ENCODE data around the gene CCDC181.
A peak's percentile ranks its signal among the peaks of the same experiment; 100 is the strongest.
"Not testable (repeated sequence)": the region's sequence is repeated elsewhere in the genome, so short reads cannot be mapped to it uniquely, and the experiment has no call there.

CCDC181 gene

DNA sequence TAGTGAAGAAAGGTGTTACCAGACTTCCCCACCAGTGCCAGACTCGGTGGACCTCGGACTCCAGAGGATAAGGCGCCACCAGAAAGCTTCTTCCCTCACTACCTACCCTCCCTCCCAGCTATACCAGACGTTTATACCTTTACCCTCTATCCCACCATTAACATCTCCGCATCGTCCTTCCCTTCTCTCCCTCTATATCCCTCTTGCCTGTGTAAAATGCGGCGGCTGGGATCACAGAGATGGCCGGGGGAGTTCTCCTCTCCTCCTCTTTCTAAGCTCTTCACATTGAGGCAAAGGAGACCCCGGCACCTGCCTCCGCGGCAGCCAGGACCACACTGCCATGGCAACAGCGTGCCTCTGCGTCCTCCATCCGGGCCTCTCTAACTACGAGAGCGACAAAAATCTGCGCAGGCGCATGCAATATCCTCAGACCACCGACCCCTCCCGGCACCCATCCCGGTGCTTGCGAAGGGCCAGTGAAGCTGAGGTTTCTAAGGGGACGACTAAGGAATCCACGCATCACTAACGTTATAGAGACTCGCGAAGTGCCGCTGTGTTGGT, at the start of gene CCDC181:
Gene CCDC181 (minus strand): TSS at position 394 of the 561 bp plus-strand sequence. CDS start 2,547 bp downstream, outside the sequence.
- peak; percentile 7 for DNase-seq

GRCh38 chr1:169475806-169476387, 48.6 kb upstream of the CCDC181 start:
- no peak for DNase-seq

- DNase-seq, result no peak
Measured at GRCh38 chr1:169474302-169474995, 47.2 kb upstream of the CCDC181 start.

GRCh38 chr1:169473347-169473746, 46.1 kb upstream of the CCDC181 start:
- DNase-seq, result no peak

DNA sequence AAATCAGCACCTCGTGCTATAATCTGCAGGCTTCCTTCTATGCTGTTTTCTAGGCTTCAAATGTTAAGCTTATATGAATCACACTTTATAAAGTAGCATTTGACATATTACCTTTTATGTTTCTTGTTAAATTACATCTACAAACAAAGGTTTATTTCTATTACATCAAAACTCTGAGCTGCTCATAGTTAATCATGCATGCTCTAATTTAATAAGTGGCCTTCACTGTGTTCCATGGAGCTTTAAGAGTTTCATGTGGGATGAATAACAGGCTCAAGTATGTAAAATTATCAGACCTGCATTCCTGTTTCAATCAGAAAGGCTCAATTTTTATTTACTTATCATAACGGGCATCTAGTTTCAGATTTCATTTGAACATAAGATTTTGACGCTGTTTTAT, 45.5 kb upstream of the CCDC181 start:
- DNase-seq, result no peak

- DNase-seq, result no peak
Measured at GRCh38 chr1:169468982-169469381, 41.7 kb upstream of the CCDC181 start.

- DNase-seq, result peak; percentile 58
Measured at GRCh38 chr1:169466259-169467230, 39.3 kb upstream of the CCDC181 start.

- DNase-seq, result peak; percentile 29
Measured at GRCh38 chr1:169465281-169465680, 38.0 kb upstream of the CCDC181 start.

DNA sequence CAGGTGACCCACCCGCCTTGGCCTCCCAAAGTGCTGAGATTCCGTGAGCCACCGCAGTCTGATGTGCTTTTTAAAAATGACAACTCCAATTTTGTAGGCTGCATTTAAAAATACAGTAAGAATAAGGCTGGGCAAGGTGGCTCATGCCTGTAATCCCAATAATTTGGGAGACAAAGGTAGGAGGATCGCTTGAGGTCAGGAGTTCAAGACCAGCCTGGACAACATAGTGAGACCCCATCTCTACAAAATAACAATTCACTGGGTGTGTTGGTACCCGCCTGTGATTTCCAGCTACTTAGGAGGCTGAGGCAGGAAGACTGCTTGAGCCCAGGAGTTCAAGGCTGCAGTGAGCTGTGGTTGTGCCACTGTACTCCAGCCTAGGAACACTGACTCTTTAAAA, 35.1 kb upstream of the CCDC181 start:
- no peak for DNase-seq

DNA sequence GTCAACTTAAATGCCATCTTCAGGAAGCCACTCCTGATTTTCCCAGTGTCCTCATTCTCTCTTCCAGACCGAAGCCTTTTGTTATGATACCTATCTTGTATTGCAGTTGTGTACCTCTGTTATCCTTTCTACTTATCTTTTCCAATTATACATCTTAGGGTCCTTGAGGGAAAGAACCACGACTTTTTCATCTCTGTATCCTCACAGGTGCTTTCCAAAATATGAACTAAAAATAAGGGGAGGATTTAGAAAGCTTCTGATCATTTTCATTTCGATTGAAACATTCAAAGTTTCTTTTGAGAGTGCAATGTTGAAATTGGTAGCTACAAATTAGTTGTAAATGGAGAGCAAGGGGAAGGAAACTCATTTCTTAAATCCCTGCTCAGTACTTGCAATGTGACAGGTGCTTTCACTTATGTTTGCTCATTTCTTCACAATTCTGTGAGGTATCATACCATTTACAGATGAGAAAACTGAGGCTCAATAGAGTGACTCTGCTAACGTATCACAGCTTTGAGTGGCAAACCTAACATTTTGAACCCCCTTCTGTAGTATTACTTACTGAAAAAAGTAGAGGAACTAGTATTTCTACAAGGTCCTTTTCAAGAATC, 34.2 kb upstream of the CCDC181 start:
- DNase-seq, result no peak

- DNase-seq, result peak; percentile 82
Measured at GRCh38 chr1:169460191-169460833, 33.0 kb upstream of the CCDC181 start.

DNA sequence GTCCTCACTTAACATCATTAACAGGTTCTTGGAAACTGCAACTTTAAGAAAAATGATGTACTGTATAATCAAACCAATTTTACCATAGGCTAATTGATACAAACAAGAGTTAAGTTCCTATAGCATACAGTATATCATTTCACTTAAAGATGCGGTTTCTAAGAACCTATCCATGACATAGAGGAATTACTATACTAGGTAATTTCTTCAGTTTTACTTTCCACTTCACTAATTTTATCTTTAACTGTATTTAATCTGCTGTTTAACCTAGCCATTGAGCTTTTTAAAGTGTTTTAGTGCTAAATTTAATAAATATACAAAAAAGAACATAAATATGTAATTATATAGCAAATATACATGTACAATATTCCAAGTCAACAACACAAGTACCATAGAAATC, 30.2 kb upstream of the CCDC181 start:
- DNase-seq, result no peak

GRCh38 chr1:169456029-169456428, 28.8 kb upstream of the CCDC181 start:
- no peak for DNase-seq

DNA sequence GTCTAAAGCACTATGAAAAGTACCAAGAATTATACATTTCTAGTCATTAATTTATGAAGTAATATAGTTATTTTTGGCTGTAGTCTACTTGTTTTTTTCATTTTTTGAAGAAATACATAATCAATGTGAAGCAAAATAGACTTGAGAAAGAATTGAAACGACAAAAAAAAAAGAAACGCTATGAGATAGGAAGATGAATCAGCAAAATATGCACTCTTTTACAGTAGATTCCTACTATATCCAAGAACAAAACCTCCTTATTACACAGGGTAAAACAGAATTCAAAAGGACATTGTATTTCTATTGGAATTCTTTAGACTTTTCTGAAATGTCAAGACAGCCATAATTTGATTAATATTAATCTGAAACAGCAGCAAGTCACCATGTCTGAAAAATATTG, 25.6 kb upstream of the CCDC181 start:
- DNase-seq, result no peak

- no peak for DNase-seq
Measured at GRCh38 chr1:169451218-169451824, 24.0 kb upstream of the CCDC181 start.

DNA sequence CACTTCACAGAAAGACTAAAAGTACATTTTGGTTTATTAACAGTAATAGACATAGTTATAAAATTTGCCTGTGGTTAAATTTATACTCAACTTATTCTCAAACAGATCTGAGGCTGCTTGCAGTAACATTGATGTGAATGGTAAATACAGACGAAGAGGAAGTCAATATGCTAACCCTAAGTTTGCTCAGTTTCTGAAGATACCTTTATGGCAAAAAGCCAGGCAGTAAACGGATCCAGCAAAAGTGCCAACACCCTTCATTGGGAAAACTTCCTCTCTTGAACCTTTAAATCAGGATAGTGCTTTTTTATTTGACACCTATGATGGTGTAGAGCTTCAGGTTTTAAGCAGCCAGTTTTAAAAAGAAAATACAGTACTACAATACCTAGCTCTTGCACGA, 16.6 kb upstream of the CCDC181 start:
- DNase-seq, result no peak

GRCh38 chr1:169426174-169426705, 1.0 kb downstream of the CCDC181 start:
- no peak for DNase-seq

GRCh38 chr1:169421309-169421708, 6.0 kb downstream of the CCDC181 start:
- DNase-seq, result no peak

GRCh38 chr1:169414952-169415351, 12.3 kb downstream of the CCDC181 start:
- no peak for DNase-seq

DNA sequence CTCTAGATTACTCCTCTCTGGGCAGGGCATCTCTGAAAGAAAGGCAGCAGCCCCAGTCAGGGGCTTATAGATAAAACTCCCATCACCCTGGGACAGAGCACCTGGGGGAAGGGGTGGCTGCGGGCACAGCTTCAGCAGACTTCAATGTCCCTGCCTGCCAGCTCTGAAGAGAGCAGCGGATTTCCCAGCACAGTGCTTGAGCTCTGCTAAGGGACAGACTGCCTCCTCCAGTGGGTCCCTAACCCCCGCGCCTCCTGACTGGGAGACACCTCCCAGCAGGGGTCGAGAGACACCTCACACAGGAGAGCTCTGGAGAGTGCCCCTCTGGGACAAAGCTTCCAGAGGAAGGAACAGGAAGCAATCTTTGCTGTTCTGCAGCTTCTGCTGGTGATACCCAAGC, 18.9 kb downstream of the CCDC181 start:
- not testable (repeated sequence) for DNase-seq

DNA sequence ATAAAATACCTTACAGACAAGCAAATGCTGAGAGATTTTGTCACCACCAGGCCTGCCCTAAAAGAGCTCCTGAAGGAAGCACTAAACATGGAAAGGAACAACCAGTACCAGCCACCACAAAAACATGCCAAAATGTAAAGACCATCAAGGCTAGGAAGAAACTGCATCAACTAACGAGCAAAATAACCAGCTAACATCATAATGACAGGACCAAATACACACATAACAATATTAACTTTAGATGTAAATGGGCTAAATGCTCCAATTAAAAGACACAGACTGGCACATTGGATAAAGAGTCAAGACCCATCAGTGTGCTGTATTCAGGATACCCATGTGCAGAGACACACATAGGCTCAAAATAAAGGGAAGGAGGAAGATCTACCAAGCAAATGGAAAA, 24.7 kb downstream of the CCDC181 start:
- DNase-seq, result not testable (repeated sequence)

DNA sequence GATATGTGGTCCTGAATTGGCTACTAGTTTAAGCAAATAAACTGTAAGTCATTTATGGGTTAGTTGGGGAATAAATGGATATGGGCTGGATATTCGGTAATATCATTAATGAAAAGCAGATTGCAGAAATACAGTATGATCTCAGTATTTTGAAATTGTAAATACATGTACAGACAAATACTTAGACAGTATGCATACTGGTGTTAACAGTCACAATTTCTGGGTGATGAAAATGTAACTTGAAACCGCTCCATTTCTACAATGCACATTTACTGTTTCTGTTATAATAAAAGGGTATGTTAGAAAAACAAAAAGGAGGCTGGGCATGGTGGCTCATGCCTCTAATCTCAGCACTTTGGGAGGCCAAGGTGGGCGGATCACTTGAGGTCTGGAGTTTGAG, 31.3 kb downstream of the CCDC181 start:
- DNase-seq, result no peak

Data from hematopoietic multipotent progenitor cell treated with erythropoietin and hydrocortisone succinate and interleukin-3 and kit ligand, for 8 days (in vitro differentiated cells).